ENCODE measurements around the gene ATP6V0D1. TPM values are rescaled to one million over a fixed set of nuclear protein-coding genes. Genes with fewer than 3 reads are reported as not detected.

ATP6V0D1 gene
- total RNA-seq, 3 donors from 2014 or later (not counting 1 experiment from before 2014, with no cell fraction given), result 76.0 to 84.9 (median 83.3) TPM

GRCh38 chr16:67464565-67464964 is 16.4 kb downstream of the ATP6V0D1 start:
- Mint-ChIP-seq H3K36me3 (no peaks in the 10 kb centered on the region), H3K27ac (no peak overlapping the region), H3K4me3 (no peak overlapping the region), H3K4me1 (peaks cover 48 to 77% of the 10 kb centered on the region in 2 donors), H3K9me3 (no peaks in the 10 kb centered on the region), H3K27me3 (ENCODE audit: low read depth in 2 of 2) (no peaks in the 10 kb centered on the region)
- Histone ChIP-seq H3K27ac (ENCODE audit: low read length) (no peak overlapping the region), H3K9me3 (ENCODE audit: control insufficient read depth, insufficient read depth, low read length) (no peaks in the 10 kb centered on the region), H3K27me3 (ENCODE audit: control insufficient read depth, insufficient read depth, low read length) (no peaks in the 10 kb centered on the region), H3K4me3 (ENCODE audit: low read length) (no peak overlapping the region), H3K4me1 (ENCODE audit: control insufficient read depth, insufficient read depth, low read length) (peaks cover 12% of the 10 kb centered on the region), H3K36me3 (ENCODE audit: control insufficient read depth, insufficient read depth, low read length) (peaks cover 17% of the 10 kb centered on the region)
- intact Hi-C loops (cut with micrococcal nuclease), result no loop called here
- 93% methylated on average over 2 of the region's 2 CpGs for WGBS (ENCODE audit: insufficient coverage)
- DNase-seq (no peak), ATAC-seq (no peak)
- TF ChIP-seq CTCF (IDR thresholded peaks at IDR 0.05), result no peak

- Mint-ChIP-seq H3K4me3 (no peak overlapping the region), H3K36me3 (no peaks in the 10 kb centered on the region), H3K4me1 (peaks cover 51 to 84% of the 10 kb centered on the region in 2 donors), H3K9me3 (no peaks in the 10 kb centered on the region), H3K27ac (no peak overlapping the region), H3K27me3 (ENCODE audit: low read depth in 2 of 2) (no peaks in the 10 kb centered on the region)
- Histone ChIP-seq H3K9me3 (ENCODE audit: control insufficient read depth, insufficient read depth, low read length) (no peaks in the 10 kb centered on the region), H3K4me3 (ENCODE audit: low read length) (no peak overlapping the region), H3K27me3 (ENCODE audit: control insufficient read depth, insufficient read depth, low read length) (no peaks in the 10 kb centered on the region), H3K4me1 (ENCODE audit: control insufficient read depth, insufficient read depth, low read length) (peaks cover 20% of the 10 kb centered on the region), H3K27ac (ENCODE audit: low read length) (no peak overlapping the region), H3K36me3 (ENCODE audit: control insufficient read depth, insufficient read depth, low read length) (peaks cover 17% of the 10 kb centered on the region)
- intact Hi-C loops (cut with micrococcal nuclease), result no loop called here
- ATAC-seq (no peak), DNase-seq (no peak)
- no peak for TF ChIP-seq CTCF (IDR thresholded peaks at IDR 0.05)
- WGBS (ENCODE audit: insufficient coverage), result 87% methylated on average over 4 of the region's 4 CpGs
Observed at GRCh38 chr16:67463691-67464090, 17.3 kb downstream of the ATP6V0D1 start.

- no peak for TF ChIP-seq CTCF (IDR thresholded peaks at IDR 0.05)
- H3K36me3 Mint-ChIP-seq, result no peaks in the 10 kb centered on the region
- Histone ChIP-seq H3K36me3 (ENCODE audit: control insufficient read depth, insufficient read depth, low read length) (peaks cover 17% of the 10 kb centered on the region), H3K27ac (ENCODE audit: low read length) (no peak overlapping the region), H3K9me3 (ENCODE audit: control insufficient read depth, insufficient read depth, low read length) (no peaks in the 10 kb centered on the region), H3K4me1 (ENCODE audit: control insufficient read depth, insufficient read depth, low read length) (peaks cover 20% of the 10 kb centered on the region), H3K27me3 (ENCODE audit: control insufficient read depth, insufficient read depth, low read length) (no peaks in the 10 kb centered on the region), H3K4me3 (ENCODE audit: low read length) (no peak overlapping the region)
- intact Hi-C loops (cut with micrococcal nuclease), result no loop called here
- WGBS (ENCODE audit: insufficient coverage), result 97% methylated on average over 5 of the region's 5 CpGs
- H3K27ac Mint-ChIP-seq, result no peak overlapping the region
- no peak for ATAC-seq
- H3K9me3 Mint-ChIP-seq, result no peaks in the 10 kb centered on the region
- H3K4me1 Mint-ChIP-seq, result peaks cover 49 to 81% of the 10 kb centered on the region in 2 donors
- H3K27me3 Mint-ChIP-seq (ENCODE audit: low read depth in 2 of 2), result no peaks in the 10 kb centered on the region
- no peak overlapping the region for H3K4me3 Mint-ChIP-seq
- DNase-seq, result no peak
Observed at GRCh38 chr16:67463059-67463458, 17.9 kb downstream of the ATP6V0D1 start.

- no peaks in the 10 kb centered on the region for H3K27me3 ChIP-seq (ENCODE audit: control insufficient read depth, insufficient read depth, low read length)
- no peak overlapping the region for H3K4me3 ChIP-seq (ENCODE audit: low read length)
- Mint-ChIP-seq H3K4me1 (peaks cover 44 to 77% of the 10 kb centered on the region in 2 donors), H3K36me3 (no peaks in the 10 kb centered on the region), H3K27me3 (ENCODE audit: low read depth in 2 of 2) (no peaks in the 10 kb centered on the region), H3K9me3 (no peaks in the 10 kb centered on the region), H3K4me3 (no peak overlapping the region), H3K27ac (no peak overlapping the region)
- H3K27ac ChIP-seq (ENCODE audit: low read length), result no peak overlapping the region
- no peak for TF ChIP-seq CTCF (IDR thresholded peaks at IDR 0.05)
- peaks cover 19% of the 10 kb centered on the region for H3K36me3 ChIP-seq (ENCODE audit: control insufficient read depth, insufficient read depth, low read length)
- no peak for ATAC-seq
- intact Hi-C loops (cut with micrococcal nuclease), result no loop called here
- WGBS (ENCODE audit: insufficient coverage), result 92% methylated on average over 5 of the region's 5 CpGs
- no peaks in the 10 kb centered on the region for H3K9me3 ChIP-seq (ENCODE audit: control insufficient read depth, insufficient read depth, low read length)
- no peak for DNase-seq
- H3K4me1 ChIP-seq (ENCODE audit: control insufficient read depth, insufficient read depth, low read length), result peaks cover 20% of the 10 kb centered on the region
Observed at GRCh38 chr16:67462279-67462655, 18.7 kb downstream of the ATP6V0D1 start.

All from natural killer cell (primary cell).